ENCODE data around the gene PRDM16.

The PRDM16 gene

DNA sequence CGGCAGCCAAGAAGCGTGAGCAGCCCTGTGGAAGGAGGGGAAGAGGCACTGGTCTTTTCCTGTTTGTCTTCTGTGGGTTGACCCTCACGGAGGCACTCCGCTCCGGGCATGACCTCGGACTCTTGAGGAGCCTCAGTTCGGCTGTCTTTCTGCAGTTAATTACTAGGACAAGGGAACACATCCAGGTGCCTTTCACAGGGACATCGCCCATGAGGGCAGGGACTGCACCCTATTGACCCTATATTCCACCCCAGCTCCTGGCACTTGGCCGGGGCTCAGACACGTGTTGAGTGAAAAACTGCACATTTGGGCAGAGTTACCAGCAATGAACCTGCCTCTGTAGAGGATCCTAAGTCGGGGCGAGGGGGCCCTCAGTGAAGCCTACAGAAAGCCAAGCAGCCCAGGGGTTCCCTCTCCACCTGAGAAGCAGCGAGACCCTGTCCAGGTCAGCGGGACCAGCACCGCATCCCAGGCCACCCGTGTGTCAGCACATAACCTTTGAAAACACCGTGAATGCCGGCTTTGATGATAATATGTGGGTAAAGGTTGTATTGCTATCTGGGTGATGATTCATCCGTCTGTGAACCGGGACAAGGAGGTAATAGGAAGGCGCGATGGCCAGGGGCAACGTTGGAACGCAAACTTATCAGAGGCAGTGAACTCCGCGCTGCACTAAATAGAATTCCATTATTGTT is 224.0 kb downstream of the PRDM16 start:
- DNase-seq, result no peak

DNA sequence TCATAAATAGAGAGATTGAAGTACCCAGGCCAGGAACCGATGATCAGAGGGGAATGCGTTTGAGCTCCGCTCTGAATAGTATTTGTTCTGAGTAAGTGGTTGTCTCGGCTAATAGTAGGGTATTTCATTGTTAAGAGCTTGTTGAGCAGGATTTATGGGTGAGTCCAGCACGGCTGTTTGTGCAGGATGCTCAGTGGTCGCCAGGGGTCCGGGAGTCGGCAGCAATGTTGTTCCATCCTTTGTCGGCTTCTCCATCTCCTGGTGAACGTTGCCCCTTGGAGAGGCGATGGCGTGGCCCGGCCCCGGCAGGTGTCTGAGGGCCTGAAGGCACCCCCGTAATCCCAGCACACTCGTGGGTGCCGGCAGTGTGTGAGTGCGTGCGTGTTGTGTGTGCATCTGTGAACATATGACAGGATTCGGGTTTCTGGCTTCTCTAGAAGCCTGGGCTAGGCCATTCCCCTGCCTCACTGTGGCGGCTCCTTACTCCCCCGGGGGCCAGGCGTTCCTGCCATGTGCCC is 224.6 kb downstream of the PRDM16 start:
- no peak for DNase-seq

DNA sequence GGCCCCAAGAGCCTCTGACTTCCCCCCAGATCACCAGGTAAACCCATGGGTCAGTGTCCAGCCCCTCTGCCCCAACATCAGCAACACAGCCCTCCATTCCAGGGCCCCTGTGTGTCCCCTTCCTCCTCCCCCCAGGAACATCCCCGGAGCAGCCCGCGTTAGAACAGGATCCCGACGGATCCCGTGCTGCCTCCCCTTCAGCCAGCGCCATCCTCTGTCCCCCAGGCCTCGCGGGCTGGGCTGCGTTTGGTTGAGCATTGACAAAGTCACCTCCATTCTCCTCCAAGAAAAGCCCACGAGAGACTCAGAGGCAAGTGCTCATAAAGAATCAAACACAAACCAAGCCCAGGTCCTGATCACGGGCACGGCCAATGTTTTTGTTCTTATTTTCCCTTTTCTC is 225.4 kb downstream of the PRDM16 start:
- no peak for DNase-seq

DNA sequence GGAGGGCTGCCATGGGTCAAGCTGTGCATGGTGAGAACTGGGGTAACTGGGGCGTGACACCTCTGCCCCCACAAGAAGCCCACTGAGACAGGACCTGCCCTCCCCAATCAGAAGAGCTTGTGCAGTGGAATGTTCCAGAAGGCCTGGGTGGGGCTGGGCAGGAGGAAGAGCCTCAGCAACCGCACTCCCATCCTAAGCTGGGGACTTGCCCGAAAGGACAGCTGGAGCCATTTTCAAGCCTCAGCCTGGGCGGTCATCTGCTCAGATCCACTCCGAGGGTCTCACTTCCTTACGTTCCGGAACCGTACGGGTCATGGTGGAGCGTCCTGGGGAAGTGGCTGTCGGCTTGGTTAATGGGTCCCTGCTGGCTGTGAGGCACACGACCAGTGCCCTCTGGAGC is 226.8 kb downstream of the PRDM16 start:
- no peak for DNase-seq

DNA sequence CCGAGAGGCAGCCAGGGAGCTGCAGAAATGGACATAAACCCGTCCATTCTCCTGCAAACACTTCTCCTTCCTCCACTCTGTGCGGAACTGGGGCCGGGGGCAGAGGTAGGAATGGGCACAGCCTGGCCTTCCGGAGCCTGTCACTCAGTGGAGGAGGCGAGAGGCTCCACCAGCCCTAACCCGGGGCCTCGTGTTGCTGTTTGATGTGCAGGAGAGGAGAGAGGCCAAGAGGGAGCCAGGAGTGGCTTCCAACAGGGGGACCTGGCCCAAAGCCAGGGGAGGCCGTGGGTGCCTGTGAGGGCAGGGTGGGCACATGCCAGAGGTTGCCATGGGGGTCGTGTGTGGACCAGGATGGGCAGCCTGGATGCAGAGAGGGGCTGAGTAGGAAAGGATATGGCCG is 227.3 kb downstream of the PRDM16 start:
- no peak for DNase-seq

DNA sequence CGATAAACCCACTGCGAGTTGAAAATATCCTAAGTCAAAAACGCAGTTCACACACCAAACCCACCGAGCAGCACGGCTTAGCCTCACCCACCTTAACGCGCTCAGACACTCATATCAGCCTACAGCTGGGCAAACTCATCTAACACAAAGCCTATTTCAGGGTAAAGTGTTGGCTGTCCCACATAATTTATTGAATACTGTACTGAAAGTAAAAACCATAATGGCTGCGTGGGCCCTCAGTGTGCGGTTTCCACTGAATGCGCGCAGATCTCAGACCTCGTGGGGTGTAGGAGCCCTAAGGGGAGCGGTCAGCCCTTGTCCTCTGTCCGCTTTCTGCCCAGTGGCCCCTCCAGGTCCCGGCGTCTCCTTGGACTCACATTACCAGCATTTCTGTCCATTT is 227.8 kb downstream of the PRDM16 start:
- DNase-seq, result no peak

DNA sequence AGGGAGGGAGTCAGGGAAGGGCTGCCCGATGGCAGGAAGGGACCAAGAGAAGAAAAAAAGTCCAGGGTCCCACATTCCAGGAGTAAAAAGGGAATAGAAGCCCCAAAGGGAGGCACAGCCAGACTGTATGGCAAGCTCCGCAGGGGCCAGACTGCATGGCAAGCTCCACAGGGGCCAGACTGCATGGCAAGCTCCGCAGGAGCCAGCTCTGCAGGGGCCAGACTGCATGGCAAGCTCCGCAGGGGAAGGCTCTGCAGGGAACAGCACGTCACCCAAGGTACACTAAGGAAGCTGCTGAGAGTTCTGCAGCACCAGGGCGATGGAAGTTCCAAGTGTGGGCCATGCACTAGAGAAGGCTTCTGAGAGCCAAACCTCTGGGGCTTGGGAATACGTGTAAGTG is 228.8 kb downstream of the PRDM16 start:
- DNase-seq, result peak; percentile 37

DNA sequence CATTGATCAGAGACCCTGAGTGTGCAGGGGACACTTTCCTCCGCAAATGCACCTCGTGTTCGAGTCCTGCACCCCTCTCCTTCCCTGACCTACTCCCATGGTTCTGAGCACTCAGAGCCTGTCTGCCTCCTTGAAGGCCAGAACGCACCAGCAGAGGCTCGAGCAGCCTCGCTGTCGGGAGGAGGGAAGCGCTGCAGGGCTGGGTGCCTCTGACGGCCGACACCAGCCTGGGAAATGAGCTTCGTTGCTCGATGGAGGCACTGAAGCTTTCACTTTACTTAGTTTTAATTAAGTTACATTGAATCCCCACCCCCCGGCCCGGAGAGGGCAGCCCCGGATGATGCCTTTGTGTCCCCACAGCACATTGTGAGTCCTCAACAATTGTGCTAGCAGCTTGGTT is 229.2 kb downstream of the PRDM16 start:
- DNase-seq, result no peak

DNA sequence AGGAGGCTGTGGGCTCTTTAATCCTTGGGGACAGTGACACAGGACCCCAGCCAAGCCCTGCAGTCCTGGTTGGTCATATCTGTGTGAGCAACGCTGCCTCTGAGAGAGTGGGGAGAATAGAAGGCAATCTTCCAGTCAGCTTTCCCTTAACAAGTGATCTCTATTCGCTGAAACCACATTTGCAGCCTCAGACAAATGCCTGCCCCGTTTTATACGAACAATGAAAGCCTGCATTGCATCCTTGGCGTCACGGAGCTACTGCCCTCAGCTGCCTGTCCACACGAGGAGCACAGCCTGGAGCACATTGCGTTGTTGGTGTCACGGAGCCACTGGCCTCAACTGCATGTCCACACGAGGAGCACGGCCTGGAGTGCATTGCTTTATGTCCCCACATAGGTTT is 235.2 kb downstream of the PRDM16 start:
- DNase-seq, result no peak

DNA sequence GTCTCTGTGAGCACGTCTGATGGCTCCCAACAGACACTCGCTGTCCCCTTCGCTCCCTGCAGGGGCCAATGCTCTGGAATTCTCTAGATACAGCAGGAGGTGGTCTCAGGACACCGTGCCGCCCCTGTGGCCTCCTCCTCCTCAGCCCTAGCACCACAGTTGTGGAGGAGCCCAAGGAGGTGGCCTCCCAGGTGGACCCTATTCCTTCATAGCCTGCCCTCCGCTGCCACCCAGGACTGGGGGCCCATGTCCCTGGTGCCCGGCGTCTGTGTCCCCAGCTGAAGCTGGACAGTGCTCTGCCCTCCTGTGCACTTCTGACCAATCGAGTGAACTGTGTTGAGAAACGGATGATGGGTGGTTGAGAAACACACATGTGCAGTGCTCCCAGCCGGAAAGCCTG is 235.7 kb downstream of the PRDM16 start:
- DNase-seq, result no peak

DNA sequence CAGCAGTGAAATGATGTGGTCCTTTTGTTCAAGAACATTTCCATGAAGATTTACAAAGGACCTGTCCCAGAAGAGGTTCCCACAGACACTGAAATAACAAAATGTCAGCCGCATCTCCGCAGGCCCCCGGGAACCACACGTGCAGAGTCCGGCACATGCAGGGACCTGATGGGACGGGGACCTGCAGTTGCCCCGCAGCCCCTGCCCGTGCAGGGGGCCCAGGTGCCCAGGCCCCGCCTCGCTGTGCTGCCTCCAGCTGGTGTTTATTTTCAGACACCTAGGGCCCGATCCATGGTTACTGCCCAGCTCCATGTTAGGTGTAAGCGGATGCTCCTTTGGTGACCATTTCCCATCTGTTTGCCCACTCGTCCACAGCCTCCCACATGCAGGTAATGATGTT is 236.2 kb downstream of the PRDM16 start:
- no peak for DNase-seq

DNA sequence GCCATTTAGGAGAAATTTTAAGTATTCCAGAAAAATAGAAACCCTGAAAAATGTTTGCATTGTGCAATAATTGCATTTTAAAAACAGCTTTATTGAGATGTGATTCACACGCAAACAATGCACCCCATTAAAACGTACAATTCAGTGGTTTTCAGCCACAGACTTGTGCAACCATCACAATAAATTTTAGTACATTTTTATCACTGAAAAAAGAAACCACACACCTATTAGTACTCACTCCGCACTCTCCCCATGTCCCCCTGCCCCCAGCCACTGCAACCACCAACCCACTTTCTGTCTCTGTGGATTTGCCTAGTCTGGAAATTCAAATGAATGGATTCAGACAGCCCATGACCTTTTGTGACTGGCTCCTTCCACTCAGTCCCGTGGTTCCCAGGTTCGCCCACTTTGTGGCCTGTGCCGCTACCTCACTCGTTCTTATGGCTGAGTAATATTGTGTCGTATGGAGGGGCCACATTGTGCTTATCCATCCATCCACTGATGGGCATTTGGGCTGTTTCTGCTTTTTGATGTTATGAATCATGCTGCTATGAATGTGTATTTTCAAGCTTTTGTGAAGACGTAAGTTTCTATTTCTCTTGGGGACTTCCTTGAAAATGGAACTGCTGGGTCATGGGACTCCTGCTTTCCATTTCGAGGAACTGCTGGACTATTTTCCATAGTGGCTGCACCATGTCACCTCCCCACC is 237.7 kb downstream of the PRDM16 start:
- DNase-seq, result no peak

DNA sequence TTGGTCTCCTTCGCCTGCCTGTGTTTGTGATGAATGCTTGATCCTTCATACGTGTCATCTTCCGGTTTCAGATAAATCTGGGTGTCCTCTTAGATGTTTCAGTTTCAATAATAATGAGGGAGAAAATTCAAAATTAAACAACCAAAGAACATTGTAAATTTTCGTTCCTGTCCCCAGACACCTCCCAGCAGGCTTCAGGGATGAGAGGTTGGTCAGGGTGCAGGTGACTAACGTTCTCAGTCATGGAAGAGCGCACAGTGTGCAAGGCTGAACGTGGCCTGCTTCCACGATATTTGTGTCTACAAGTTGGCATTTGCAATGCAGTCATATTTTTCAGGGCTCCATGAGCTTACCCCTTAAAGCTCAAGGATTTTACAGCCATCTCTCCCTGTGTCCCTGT is 238.4 kb downstream of the PRDM16 start:
- no peak for DNase-seq

DNA sequence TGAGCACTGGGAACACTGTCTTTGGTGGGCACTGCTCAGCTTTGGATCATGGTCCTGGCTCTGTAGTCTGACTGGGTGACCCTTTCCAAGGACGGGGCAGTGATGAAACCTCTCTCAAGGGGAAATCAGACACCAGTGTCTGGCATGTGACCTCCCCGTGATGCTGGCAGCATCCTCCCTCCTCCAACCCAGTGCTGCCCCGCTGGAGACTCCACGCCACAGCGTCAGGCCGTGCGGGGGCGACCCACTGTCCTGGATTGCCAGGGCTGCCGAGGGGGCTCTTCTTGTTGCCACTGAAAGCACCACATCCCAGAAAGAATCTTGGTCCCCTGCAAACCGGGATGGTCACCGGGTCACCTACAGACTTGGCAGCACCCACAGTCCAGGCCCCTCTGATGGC is 239.1 kb downstream of the PRDM16 start:
- no peak for DNase-seq

DNA sequence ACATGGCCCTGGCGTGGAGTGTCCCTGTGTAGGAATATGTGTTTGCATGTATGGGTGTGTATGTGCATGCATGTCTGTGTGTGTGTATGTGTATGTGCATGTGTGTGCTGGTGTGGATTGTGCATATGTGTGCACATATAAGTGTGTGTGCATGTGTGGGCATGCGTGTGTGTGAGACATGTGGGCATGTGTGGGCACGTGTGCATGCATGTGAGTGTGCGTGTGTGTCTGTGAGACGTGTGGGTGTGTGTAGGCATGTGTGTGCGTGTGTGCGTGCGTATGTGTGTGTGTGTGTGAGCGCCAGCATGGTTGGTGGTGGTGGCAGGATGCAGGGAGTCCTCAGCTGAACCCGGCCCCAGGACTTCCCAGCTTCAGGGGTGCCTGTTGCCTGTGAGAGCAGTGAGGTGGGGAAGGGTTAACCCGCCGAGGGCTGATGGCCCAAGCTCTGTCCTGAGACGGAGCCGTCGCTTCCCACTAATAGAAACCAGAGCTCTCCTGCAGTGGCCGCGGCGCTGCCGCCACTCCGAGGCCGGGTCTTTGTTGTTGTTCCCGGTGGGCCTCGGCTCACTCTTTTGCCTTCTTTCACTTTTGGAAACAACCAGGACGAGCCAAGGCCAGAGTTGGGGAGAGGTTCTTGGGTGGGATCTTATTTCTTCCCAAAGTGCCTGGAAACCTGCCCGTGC is 241.9 kb downstream of the PRDM16 start:
- no peak for DNase-seq

DNA sequence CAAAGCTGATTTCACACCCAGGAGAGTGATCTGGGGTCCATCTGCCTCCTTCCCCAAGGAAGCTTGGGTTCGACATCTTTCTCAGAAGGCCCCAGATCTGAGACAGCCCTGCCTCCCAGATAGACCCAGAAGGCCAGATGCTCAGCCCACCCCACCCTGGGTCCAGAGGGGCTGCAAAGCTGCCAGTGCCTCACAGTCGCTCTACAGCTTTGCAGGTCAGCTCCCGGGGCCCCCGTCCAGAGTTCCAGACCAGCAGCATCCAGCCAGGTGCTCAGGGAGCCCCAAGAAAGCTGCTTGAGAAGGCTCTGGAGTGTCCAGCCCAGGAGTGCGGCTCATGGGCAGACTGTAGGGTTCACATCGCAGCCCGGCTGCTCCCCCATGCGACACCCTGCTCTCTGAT is 242.7 kb downstream of the PRDM16 start:
- no peak for DNase-seq

DNA sequence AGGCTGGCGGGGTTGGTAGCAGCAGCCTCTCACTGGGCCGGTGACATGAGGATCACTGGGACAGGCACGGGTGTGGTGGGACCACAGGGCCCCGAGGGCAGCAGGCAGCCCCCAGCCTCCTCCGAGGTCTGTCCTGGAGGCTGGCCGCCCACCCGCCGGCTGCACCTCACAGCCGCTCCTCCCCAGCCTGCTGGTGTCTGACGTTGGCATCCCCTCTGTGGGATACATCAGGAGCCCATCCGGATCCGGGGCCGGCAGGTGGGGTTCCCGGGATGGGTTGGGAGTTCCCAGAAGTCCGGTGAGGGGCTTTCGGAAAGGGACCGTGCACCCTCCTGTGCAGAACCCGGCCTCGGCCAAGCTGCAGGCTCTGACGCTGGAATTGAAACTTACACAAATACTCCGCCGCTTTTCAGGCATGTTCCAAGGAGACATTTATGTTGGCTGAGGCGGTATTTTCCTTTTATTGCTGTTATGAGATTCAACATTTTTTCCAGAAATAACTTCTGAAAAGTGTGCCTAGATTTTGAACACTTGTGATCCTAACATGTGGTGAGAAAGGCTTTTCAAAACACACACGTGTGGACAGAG is 243.4 kb downstream of the PRDM16 start:
- DNase-seq, result no peak

DNA sequence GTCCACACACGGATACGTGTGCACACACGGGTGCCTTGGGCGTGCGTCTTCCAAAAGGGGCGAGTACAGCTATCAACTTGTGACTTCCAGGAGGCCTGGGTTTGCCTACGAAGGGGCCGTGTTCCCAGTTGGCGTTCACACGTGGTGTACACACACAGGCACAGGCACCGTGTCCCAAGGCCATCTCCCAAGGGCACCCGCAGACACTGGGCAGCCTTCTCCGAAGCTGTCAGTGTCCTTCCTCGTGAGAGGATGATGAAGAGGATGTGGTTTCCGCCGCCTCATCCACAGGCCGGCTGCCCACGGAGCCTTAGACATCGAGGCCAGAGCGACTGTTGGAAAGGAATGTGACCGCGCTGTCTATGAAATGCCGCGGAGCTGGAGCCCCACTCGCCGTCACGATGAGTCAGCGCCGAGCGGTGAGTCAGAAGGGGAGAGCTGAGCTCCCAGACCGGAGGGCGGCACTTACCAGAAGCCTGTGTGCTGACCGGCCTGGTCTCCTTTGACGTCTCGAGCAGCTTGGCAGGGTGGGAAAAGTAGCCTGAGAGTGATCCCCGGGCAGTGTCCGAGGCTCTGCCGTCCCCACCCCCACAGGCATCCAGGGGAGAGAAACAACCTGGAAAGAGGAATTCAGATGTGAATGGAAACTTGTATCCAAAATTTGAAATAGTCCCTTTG is 244.0 kb downstream of the PRDM16 start:
- no peak for DNase-seq

DNA sequence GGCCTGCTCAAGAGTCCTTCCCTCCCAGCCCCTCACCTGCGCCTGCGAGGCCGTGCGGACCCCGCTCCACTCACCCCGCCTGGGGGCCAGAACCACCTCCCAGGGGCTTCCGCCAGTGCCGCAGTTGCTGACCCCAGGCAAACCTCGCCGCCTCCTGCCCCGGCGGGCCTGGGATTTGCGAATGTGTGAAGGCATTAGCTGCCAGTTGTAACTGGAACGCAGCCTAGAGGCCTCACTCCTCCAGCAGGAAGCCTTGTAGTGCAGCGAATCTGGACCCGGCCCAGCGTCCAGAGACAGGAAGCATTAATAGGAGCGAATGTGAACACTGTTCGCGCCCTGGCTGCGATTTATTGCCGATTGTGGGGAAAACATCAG is 244.6 kb downstream of the PRDM16 start:
- no peak for DNase-seq

DNA sequence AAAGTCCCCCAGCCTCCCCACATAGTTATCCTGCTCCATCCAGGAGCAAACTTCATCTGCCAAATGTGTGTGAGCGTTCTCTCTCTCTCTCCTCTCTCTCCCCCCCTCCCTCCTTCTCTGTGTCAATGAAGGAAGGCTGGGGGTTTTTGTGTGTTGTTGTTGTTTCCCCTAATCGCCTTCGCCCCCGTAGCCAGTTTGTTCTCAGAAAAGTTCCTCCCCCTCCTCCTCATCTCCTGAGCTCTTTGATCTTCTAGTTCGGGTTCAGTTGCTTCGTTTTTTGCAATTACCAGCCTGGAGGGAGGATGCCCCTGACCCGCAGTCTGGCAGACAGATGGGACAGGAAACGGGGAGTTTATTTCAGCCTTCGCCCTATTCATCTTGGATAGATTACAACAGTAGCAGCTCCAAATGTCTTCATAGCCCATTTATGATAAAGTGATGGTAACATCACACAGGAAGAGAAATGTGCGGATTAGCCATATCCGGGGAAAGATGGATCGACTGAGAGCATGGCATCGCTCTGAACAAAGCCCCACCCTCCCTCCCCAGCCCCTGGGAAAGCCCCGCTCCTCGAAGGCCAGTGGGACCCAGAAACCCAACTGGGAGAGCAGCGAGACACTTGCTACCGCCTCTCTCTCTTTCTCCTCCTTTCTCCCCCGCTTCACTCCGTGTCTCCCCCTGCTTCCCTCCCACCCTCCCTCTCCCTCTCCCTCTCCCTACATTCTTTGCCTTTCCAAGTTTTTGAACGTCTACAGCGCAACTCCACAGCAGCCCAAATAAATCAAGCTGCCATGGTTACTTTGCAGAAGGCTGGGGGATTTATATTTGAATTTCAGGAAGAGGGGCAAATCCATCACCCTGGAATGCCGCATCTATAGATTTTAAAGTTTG is 245.7 kb downstream of the PRDM16 start:
- no peak for DNase-seq

DNA sequence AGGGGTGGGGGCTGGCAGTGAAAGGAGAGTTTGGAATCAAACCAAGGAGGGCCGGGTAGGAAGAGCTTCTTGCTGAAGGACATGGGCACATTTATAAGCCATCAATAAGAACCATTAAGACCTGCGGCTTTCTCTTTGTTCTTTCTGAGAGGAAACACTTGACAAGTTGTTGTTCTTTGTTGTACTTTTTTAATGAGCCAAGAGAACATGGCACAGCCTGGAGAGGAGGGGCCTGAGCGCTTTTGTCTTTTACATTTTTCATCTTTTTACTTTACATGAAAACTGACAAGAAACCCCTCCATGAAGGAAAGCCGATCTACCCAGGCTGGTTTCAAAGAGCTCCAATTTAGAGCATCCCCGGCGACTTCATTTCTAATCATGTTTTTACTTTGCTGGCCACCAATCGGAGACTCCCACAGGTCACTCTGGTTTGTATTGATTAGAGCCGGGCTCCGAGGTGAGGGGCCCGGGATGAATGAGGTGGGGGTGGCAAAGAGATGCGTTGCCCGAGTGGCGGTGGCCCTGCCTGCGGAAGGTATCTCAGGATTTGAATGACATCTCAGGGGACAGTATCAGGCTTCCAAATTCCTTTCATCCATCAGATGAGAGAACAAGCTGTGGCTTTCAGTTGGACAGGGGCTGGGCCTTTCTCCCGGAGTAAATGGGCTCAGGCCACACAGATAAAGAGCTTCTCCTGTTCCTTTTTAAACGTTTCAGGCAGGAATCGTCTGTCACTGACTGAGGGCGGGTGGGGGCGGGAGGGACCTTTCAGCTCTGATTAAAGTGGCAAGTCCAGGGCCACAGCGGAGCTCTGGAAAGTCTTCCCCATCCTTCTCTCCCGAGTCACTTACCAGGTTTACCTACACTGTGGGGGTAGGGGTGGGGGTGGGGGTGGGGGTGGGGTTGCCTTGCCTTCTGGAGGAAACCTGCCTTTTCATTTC is 246.7 kb downstream of the PRDM16 start:
- no peak for DNase-seq
